SH-SY5Y (cell line): ENCODE results near the gene PLPPR4.

Experiments used
- GATA2 ChIP-seq: IDR thresholded peaks from 2 replicates; pipeline ENCODE4 v1.6.1; 2011; ENCODE audit warnings: mild to moderate bottlenecking, low read depth, low read length
- GATA3 ChIP-seq: IDR thresholded peaks from 2 replicates; pipeline ENCODE4 v1.6.1; 2011; ENCODE audit warnings: low read depth, mild to moderate bottlenecking, low read length, moderate library complexity

The PLPPR4 gene

DNA sequence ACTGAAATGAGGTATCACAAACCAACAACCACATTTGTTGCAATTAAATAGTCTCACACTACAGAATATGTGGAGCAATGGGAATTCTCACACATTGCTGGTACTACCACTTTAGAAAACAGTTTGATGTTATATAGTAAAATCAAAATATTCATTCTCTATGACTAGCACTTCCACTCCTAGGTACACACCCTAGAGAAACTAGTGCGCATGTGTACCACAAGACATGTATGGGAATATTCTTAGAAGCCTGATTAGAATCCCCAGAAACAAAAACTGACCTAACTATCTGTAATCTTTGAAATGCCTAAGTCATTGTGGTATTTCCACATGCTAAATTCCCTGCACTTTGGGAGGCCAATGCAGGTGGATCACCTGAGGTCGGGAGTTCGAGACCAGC is 18.1 kb upstream of the PLPPR4 start:
- no peak for TF ChIP-seq GATA2
- no peak for TF ChIP-seq GATA3

DNA sequence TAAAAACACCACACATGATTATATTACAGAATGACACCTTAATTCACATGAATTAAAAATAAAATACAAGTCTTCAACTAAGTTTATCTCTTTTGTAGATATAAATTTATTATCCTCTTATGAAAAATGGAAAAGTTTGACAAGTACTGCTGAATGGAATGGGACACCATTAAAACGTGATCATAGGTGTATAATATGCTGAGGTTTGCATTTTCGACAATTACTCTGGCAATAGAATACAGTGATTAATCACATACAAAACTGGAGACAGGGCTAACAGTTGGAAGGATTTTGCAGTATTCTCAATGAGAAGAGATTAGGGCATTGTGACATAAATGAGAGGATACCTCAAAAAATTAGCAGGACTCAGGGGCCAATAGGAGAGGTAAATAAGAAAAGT is 17.1 kb upstream of the PLPPR4 start:
- no peak for TF ChIP-seq GATA2
- no peak for TF ChIP-seq GATA3

DNA sequence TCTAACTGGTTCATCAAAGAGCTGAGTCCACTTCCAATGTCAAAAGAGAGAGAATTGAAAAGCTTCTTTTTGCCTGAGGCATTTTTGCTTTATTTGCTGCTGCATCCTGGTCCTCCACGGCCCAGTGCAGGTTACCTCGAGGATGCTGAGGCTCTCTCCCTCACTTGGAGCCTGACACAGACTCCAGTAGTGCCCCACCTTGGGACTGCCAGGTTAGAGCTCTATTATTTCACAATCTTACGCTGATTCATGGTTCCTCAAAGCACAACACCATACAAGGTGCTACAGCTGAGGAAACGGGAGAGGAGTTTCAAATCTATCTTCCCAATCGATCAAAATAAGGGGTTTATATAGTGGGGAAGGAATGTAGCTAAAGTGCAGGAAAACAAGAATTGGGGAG is 13.6 kb upstream of the PLPPR4 start:
- TF ChIP-seq GATA3 (no peak), GATA2 (no peak)

DNA sequence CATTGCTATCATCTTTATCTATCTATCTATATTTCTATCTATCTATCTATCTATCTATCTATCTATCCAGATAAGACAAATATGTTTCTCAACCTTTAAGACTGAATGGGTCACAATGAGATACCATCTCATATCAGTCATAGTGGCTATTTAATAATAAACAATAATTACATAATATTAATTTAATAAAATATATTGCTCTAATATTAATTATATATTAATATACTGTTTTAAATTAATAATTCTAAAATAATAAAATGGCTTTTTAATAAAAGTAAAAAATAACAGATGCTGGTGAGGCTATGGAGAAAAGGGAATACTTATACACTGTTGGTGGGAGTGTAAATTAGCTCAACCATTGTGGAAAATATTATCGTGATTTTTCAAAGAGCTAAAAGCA is 13.0 kb upstream of the PLPPR4 start:
- TF ChIP-seq GATA2 (no peak), GATA3 (no peak)

DNA sequence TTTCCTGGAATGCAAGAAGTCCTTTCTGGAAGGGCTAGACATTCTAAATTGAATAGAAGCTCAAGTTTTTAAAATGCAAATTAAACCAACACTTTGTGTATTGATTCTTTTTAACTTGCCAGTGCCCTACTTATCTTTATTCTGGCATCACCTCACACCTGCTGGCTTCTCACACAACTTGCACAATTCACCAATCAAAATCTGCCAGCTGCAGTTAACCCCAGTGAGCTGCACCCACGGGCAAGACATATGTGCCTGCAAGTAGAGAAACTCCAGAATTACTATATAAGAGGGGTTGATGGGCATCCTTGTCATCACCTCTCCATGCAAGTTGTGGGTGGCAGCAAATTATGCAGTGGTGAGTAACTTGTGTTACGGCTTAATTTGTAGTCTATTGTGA is 11.7 kb upstream of the PLPPR4 start:
- TF ChIP-seq GATA3 (no peak), GATA2 (no peak)

DNA sequence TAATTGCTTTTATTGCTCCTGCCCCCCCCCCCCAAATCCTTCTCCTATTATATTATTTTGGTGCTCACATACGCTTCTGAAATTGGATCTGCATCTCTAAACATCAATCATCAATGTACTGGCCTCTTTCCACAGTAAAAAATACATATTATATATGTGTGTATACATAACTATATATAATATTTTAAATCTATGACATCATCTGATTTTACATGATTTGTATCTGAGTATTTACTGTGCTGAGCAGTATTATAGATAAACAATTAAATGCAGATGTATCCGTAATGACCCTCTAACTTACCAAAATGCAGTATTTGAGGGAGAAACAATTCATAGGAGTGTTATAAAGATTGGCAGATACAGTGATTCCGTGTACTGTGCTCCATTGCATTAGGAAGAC is 832 bp downstream of the PLPPR4 start:
- TF ChIP-seq GATA3 (no peak), GATA2 (no peak)

DNA sequence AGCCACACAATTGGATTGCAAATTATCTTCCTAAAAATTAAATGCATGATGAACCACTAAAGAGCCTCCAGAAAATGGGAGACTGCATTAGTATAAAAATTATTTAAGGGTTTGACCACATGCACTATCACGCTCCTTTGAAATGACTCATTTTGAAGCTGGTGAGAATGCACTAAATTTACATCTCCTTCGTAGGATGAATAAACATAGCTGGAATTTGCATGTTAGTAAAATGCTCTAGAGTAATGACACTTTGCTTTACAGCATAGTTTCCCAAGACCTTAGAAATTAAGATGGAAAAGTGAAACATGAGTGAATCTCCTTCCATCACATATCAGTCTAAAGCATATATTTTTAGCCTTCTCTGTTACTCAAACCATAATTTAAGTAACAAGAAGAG is 2.4 kb downstream of the PLPPR4 start:
- no peak for TF ChIP-seq GATA3
- no peak for TF ChIP-seq GATA2

DNA sequence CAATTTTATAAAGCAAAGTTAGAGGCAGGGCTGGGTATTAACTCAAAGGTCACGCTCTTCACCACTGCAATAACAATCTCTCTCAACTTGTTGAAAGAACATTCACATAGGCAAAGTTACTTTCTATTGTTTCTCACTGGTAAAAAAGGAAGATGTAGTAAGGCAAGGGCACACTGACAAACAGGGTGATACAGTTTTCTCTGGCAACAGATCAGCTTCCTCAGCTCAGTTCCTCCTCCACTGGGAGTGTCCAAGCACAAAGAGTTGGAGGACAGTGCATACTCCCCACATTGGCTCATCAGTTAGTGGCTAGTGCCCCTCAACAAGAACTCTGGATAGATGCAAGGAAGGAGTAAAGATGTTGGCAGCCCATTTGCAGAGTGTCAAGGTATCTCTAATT is 3.7 kb downstream of the PLPPR4 start:
- no peak for TF ChIP-seq GATA3
- TF ChIP-seq GATA2: no peak

DNA sequence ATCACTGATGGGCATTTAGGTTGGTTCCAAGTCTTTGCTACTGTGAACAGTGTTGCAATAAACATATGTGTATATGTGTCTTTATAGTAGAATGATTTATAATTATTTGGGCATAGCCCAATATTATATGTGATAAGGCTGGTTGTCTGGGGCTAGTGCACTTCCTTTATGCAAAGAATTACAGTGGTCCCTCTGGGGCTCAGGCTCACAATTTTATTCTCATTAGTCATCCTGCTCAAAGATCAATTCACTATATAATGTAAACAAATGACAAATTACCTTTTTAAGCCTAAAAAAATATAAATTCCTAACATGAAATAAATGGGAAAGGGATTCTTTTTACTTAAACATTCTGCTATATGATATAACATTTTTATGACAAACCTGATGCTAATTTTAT is 5.0 kb downstream of the PLPPR4 start:
- TF ChIP-seq GATA2: no peak
- no peak for TF ChIP-seq GATA3

DNA sequence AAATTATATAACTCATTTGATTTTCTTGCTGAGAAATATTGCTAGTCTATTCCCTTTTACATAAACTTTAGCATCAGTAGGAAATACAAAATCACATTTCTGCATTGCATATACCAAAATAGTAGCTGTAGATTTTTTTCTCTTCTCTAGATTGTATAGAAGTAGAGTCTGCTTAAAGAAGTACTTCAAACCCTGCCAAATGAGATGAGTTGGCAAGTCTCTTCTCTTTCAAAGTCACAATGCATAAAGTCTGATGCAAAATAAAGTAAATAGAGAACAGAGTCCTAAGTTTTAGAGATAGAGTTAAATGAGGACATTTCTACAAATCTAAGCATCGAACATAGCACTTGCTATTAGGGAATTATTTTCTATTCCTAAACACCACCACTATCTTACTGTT is 6.4 kb downstream of the PLPPR4 start:
- TF ChIP-seq GATA3: no peak
- no peak for TF ChIP-seq GATA2

DNA sequence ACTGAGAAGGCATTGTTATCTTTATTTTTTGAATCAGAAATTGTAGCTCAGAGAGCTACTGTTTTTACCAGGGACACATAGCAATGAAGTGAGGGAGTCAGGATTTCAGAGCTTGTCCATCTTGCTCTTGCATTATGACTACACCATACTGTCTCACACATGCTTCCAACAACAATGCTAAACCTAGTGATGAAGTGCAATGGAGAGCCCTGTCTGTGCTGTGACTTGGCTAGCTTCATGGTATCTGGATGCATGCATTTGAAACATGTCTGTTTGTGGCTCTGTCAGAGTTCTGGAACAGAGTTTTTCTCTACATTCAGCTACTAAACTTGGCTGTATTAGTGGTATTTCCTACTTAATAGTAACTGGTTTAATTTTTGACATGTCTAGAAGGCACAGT is 7.0 kb downstream of the PLPPR4 start:
- TF ChIP-seq GATA3 (no peak), GATA2 (no peak)

DNA sequence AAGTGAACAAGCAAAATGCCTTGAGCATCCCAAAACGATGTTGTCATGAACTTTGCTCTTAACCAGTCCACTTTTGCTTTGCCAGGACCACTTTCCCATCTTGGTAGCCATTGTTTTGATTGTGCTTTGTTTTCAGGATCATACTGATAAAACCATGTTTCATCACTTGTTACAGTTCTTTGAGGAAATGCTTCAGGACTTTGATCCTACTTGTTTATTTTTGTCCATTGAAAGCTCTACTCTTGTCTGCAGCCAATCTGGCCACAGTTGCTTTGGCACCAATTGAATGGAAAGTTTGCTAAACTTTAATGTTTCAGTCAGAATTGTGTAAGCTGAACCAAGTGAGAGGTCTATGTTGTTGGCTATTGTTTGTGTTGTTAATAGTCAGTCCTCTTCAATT is 12.8 kb downstream of the PLPPR4 start:
- TF ChIP-seq GATA2 (no peak), GATA3 (no peak)

DNA sequence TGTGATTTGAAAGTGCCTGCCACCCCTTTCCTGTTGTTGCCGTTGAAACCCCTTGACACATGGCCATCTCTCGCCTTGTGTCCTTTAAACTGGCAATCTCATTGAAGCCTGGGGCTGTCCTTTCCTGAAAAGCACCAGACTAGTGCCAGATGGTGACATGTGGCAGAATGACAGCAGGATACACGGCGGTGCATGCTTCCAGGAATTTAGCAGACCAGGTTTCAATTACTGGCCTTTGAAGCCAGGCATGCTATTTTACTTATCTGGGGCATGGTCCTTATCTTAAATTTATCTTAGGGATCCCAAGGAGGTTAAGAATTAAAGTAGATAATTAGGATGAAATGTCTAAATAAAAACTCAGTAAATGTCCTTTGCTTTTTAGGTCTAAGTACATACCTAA is 15.2 kb downstream of the PLPPR4 start:
- TF ChIP-seq GATA3: peak; percentile 94
- peak; percentile 92 for TF ChIP-seq GATA2

DNA sequence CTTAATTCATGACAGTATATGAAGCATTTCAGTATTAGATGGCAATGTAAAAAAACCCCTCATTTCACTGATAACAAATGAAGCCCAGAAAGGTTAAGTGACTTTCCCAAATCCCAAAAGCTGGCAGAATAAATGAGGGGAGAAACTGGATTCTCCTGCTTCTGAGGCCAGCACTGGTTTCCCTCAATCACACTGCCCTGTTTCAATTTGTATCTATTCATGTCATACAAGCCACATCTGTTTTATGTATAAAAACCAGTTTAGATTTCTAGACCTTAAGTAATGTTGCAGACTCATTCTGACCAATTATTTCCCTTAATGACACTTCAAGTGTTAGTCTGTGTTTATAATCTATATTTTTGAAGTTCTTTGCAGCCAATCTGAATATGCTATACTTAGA is 16.8 kb downstream of the PLPPR4 start:
- 0 out of 2 replicates have a peak, but pooled peaks have one; percentile 50 for TF ChIP-seq GATA3
- peak; percentile 55 for TF ChIP-seq GATA2

DNA sequence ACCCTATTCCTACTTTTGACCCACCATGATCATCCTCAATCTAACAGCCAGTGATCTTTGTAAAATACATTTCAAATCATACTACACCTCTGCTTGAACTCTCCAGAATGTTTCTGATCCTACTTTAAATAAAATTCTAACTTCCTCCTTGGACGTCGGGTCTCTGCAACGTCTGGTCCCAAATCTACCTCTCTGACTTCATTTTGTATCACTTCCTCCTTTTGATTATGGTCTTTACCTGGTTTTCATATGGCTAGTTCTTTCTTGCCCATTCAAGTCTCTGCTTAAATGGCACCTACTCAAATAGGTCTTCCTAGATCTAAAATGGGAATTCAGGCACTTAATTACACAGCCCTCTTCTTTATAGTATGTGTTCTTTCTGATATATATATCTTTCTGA is 18.2 kb downstream of the PLPPR4 start:
- TF ChIP-seq GATA3 (no peak), GATA2 (no peak)

DNA sequence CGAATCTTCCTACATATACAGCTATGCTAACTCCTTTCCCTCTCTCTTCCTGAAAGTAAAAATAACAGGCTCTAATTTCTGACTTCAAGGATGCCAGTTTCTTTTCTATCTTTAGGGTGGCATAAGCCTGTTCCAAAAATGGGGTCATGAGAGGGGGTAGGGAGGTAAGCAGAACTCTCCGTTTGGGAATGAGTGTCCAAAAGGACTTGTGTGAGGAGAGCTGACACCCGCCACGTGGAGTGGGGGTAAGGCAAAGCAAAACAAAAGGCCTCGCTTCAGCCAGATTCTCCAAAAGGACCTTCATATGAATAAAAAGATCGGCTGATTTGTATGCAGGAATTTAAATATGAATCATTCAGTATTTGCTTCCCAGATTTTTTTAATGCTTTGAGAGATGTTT is 28.6 kb downstream of the PLPPR4 start:
- TF ChIP-seq GATA2 (no peak), GATA3 (no peak)

DNA sequence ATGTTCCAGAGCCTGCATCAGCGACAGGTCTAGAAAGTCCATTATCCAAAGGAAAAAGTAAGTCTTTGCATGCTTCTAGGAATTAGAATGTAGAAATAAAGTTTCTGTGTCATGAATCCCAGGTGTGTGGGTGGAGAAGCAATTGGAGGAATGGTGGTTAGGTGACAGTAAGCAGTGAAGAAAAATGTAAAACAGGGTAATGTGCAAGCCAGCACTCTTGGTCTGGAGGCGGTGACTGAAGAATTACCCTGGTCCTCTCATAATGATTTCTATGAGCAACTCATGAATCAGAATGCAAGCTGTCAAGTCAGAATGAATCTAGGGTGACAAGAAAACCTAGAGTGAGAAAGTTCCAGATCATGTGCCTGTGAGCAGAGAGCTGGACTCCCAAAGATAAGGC is 33.6 kb downstream of the PLPPR4 start:
- TF ChIP-seq GATA2 (no peak), GATA3 (no peak)
